ENCODE data around the gene ZRANB3. TPM values are rescaled to one million over a fixed set of nuclear protein-coding genes. Genes with fewer than 3 reads are reported as not detected.

Gene ZRANB3
- total and polyA plus RNA-seq, 8 donors: 0.87 to 16.3 (median 2.6) TPM

DNA sequence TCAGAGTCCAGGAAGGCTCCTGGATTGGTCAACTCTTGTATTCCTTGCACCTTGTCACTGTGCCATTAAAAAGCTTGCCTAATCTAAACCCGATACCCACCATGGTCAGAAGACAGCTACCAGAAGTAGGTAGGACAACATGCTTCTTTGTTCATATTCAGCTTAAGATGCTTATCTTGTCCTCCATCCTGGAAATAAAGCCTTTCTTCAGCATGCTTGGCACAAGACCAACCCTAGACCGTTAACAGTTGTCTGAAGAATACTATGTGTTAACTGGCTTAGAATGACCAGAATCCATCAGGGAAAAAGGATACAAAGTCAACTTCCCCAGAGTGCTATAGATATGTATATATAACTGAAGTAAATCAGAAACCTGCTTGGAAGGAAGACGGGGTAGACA, 193.9 kb downstream of the ZRANB3 start:
- H3K27ac ChIP-seq: no peak overlapping the region
- H3K4me1 ChIP-seq: no peaks in the 10 kb centered on the region
- whole genome bisulfite sequencing, 5 donors: 75 to 88% (median 81%) methylated on average over 3 of the region's 3 CpGs
- DNase-seq: no peak
- peaks cover 0 to 24% (median 9%) of the 10 kb centered on the region in 4 donors for H3K9me3 ChIP-seq
- intact Hi-C loops (cut with DNase I; ENCODE audit: low total_unique reads): no loop called here
- H3K27me3 ChIP-seq: no peaks in the 10 kb centered on the region
- no peak overlapping the region for H3K4me3 ChIP-seq
- no peak for TF ChIP-seq POLR2A (IDR thresholded peaks at IDR 0.05)
- no peak for TF ChIP-seq EP300 (IDR thresholded peaks at IDR 0.05)
- TF ChIP-seq POLR2AphosphoS5 (IDR thresholded peaks at IDR 0.05): no peak
- TF ChIP-seq, protein P1, sequence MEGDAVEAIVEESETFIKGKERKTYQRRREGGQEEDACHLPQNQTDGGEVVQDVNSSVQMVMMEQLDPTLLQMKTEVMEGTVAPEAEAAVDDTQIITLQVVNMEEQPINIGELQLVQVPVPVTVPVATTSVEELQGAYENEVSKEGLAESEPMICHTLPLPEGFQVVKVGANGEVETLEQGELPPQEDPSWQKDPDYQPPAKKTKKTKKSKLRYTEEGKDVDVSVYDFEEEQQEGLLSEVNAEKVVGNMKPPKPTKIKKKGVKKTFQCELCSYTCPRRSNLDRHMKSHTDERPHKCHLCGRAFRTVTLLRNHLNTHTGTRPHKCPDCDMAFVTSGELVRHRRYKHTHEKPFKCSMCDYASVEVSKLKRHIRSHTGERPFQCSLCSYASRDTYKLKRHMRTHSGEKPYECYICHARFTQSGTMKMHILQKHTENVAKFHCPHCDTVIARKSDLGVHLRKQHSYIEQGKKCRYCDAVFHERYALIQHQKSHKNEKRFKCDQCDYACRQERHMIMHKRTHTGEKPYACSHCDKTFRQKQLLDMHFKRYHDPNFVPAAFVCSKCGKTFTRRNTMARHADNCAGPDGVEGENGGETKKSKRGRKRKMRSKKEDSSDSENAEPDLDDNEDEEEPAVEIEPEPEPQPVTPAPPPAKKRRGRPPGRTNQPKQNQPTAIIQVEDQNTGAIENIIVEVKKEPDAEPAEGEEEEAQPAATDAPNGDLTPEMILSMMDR (IDR thresholded peaks at IDR 0.05): no peak
- H3K36me3 ChIP-seq: no peaks in the 10 kb centered on the region

DNA sequence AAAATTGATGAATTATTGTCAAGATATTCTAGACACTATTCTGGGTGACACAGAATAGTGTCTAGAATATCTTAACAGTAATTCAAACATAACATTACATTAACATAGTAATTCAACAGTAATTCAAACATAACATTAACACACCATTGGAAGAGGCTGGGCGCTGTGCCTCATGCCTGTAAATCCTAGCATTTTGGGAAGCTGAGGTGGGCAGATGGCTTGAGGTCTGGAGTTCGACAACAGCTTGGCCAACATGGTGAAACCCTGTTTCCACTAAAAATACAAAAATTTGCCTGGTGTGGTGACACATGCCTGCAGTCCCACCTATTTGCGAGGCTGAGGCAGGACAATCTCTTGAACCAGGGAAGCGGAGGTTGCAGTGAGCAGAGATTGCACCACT, 195.8 kb downstream of the ZRANB3 start:
- Histone ChIP-seq H3K9me3 (peaks cover 0 to 15% (median 2%) of the 10 kb centered on the region in 4 donors), H3K4me3 (no peak overlapping the region), H3K36me3 (no peaks in the 10 kb centered on the region), H3K27me3 (no peaks in the 10 kb centered on the region), H3K4me1 (no peaks in the 10 kb centered on the region), H3K27ac (no peak overlapping the region)
- TF ChIP-seq EP300 (IDR thresholded peaks at IDR 0.05) (no peak), POLR2AphosphoS5 (IDR thresholded peaks at IDR 0.05) (no peak), POLR2A (IDR thresholded peaks at IDR 0.05) (no peak)
- TF ChIP-seq, protein P1 (IDR thresholded peaks at IDR 0.05): no peak
- no peak for DNase-seq
- intact Hi-C loops (cut with DNase I; ENCODE audit: low total_unique reads): no loop called here
- 95 to 99% (median 96%) methylated on average over 4 of the region's 4 CpGs for WGBS, 5 donors

DNA sequence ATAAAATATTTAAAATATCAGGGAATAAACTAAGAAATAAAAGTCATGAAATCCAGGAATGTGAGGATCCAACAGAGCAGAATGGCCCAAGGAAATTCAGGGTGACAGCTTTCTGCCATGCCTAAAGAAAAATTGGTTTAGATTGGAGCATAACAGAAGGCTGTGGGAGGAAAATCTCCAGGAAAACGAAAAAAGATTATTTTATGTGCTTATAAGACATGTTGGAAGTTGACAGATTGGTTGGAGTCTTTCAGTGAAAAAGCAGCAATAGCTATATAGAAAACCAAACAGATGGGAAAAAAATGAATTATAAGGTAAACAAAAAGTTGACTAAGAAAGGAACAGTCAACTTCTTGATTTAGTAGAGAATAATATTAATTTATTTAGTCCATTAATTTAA, 203.9 kb downstream of the ZRANB3 start:
- H3K9me3 ChIP-seq: peaks cover 0 to 48% (median 30%) of the 10 kb centered on the region in 4 donors
- H3K4me3 ChIP-seq: no peak overlapping the region
- no peaks in the 10 kb centered on the region for H3K27me3 ChIP-seq
- intact Hi-C loops (cut with DNase I; ENCODE audit: low total_unique reads): no loop called here
- no peak for DNase-seq
- no peaks in the 10 kb centered on the region for H3K4me1 ChIP-seq
- H3K36me3 ChIP-seq: no peaks in the 10 kb centered on the region
- 48 to 82% (median 70%) methylated on average over 1 of the region's 1 CpG for WGBS, 5 donors
- TF ChIP-seq EP300 (IDR thresholded peaks at IDR 0.05): no peak
- no peak for TF ChIP-seq POLR2A (IDR thresholded peaks at IDR 0.05)
- TF ChIP-seq, protein P1 (IDR thresholded peaks at IDR 0.05): no peak
- no peak for TF ChIP-seq POLR2AphosphoS5 (IDR thresholded peaks at IDR 0.05)
- H3K27ac ChIP-seq: no peak overlapping the region

DNA sequence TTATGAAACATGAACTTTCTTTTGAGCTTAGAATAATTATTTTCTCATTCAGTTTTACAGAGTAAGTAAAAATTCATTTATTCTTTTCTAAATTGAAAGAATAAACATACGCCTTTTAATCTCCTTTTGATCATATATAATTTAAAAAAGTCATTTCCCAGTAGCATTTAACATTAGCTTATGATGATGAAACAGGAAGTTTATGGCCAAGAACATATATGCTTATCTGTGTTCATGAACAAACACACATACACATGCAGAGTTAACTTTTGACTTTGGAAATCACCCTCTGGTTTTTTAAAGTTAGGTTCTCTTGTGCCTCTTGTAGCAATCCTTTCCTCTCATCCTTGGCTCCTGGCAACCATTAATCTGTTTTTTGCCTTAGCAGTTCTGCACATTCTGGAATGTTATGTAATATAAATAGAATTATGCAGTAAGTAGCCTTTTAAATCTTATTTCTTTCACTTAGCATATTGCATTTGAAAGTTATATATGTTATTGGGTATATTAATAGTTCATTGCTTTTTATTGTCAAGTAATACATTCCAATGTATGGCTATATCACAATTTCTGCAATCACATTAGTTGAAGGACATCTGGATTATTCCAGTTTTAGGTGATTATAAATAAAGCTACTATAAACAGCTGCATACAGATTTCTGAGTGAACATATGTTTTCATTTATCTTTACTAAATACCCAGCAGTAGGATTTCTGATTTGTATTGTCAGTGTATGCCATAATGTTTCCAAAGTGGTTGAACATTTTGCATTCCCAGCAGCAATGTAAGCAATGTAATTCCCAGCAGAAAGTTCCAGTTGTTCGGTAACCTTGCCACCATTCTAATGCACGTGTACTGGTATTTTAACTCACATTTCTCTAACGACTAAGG, 210.3 kb downstream of the ZRANB3 start:
- Histone ChIP-seq H3K27me3 (no peaks in the 10 kb centered on the region), H3K36me3 (no peaks in the 10 kb centered on the region), H3K27ac (no peak overlapping the region), H3K9me3 (peaks cover 0 to 9% (median 5%) of the 10 kb centered on the region in 4 donors), H3K4me1 (no peaks in the 10 kb centered on the region), H3K4me3 (no peak overlapping the region)
- WGBS, 5 donors: 67 to 81% (median 75%) methylated on average over 4 of the region's 4 CpGs
- no peak for TF ChIP-seq POLR2AphosphoS5 (IDR thresholded peaks at IDR 0.05)
- TF ChIP-seq, protein P1 (IDR thresholded peaks at IDR 0.05): no peak
- TF ChIP-seq EP300 (IDR thresholded peaks at IDR 0.05): no peak
- TF ChIP-seq POLR2A (IDR thresholded peaks at IDR 0.05): no peak
- peak in 1 of 2 donors; percentile 1 for DNase-seq
- intact Hi-C loops (cut with DNase I; ENCODE audit: low total_unique reads): no loop called here
